ENCODE measurements around the gene ATAD2B.

ATAD2B gene

DNA sequence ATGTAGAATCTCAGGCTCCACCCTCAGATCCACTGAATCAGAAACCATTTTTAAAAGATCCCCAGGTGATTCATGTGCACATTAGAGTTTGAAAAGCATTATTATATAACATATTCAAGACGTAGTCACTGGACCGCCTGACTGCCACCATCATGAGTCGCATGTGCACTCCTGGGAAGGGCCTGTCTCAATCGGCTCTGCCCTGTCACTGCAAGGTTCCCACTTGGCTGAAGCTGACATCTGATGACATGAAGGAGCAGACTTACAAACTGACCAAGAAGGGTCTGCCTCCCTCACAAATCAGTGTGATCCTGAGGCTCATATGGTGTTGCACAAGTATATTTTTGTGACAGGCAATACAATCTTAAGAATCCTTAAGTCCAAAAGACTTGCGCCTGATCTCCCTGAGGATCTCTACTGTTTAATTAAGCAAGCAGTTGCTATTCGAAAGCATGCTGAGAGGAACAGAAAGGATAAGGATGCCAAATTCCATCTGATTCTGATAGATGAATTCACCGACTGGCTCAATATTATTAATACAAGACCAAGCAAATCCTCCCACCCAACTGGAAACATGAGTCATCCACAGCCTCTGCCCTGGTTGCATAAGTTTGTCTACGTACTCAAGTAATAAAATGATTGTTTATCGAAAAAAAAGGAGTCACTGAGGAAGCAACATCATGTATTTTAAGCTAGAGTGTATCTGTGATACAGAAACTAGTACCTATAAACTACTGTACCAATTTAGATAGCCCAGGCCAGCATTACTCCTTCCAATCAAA lies 26.2 kb downstream of the ATAD2B start:
- no peak overlapping the region for H3K9ac ChIP-seq (ENCODE audit: low read length)
- peaks cover 28% of the 10 kb centered on the region for H3K4me1 ChIP-seq (ENCODE audit: insufficient read depth, low read length, severe bottlenecking)
- H3K27ac ChIP-seq (ENCODE audit: low read depth, low read length, poor library complexity, severe bottlenecking), result no peak overlapping the region
- TF ChIP-seq EZH2 (IDR thresholded peaks at IDR 0.05; ENCODE audit: borderline replicate concordance, low read length), result no peak
- TF ChIP-seq, protein P1, sequence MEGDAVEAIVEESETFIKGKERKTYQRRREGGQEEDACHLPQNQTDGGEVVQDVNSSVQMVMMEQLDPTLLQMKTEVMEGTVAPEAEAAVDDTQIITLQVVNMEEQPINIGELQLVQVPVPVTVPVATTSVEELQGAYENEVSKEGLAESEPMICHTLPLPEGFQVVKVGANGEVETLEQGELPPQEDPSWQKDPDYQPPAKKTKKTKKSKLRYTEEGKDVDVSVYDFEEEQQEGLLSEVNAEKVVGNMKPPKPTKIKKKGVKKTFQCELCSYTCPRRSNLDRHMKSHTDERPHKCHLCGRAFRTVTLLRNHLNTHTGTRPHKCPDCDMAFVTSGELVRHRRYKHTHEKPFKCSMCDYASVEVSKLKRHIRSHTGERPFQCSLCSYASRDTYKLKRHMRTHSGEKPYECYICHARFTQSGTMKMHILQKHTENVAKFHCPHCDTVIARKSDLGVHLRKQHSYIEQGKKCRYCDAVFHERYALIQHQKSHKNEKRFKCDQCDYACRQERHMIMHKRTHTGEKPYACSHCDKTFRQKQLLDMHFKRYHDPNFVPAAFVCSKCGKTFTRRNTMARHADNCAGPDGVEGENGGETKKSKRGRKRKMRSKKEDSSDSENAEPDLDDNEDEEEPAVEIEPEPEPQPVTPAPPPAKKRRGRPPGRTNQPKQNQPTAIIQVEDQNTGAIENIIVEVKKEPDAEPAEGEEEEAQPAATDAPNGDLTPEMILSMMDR (IDR thresholded peaks at IDR 0.05; ENCODE audit: low read length), result no peak
- H3K4me3 ChIP-seq (ENCODE audit: low read depth, low read length, poor library complexity, severe bottlenecking), result no peak overlapping the region
- H3K9me3 ChIP-seq (ENCODE audit: low read length), result no peaks in the 10 kb centered on the region
- H4K20me1 ChIP-seq (ENCODE audit: insufficient read depth, low read length), result no peaks in the 10 kb centered on the region
- no peaks in the 10 kb centered on the region for H3F3A ChIP-seq (ENCODE audit: insufficient read depth, low read length)
- H3K4me2 ChIP-seq (ENCODE audit: low read length), result no peak overlapping the region
- H3K9me2 ChIP-seq (ENCODE audit: low read depth, low read length), result no peaks in the 10 kb centered on the region
- no peak overlapping the region for H2AFZ ChIP-seq (ENCODE audit: low read length)
- peaks cover 4% of the 10 kb centered on the region; the same call in 1 of the 2 replicates for H3K36me3 ChIP-seq (ENCODE audit: insufficient read depth, low read length)
- H3K27me3 ChIP-seq (ENCODE audit: insufficient read depth, low read length), result no peaks in the 10 kb centered on the region
- H3K79me2 ChIP-seq (ENCODE audit: insufficient read depth, low read length), result peaks cover 64% of the 10 kb centered on the region

GRCh38 chr2:23900133-23900532 lies 26.8 kb downstream of the ATAD2B start:
- Histone ChIP-seq H3K4me3 (ENCODE audit: low read depth, low read length, poor library complexity, severe bottlenecking) (no peak overlapping the region), H3K9ac (ENCODE audit: low read length) (no peak overlapping the region), H2AFZ (ENCODE audit: low read length) (no peak overlapping the region), H3K4me2 (ENCODE audit: low read length) (no peak overlapping the region), H3K36me3 (ENCODE audit: insufficient read depth, low read length) (peaks cover 4% of the 10 kb centered on the region; the same call in 1 of the 2 replicates), H3K27ac (ENCODE audit: low read depth, low read length, poor library complexity, severe bottlenecking) (no peak overlapping the region), H3F3A (ENCODE audit: insufficient read depth, low read length) (no peaks in the 10 kb centered on the region), H3K79me2 (ENCODE audit: insufficient read depth, low read length) (peaks cover 58% of the 10 kb centered on the region), H3K27me3 (ENCODE audit: insufficient read depth, low read length) (no peaks in the 10 kb centered on the region), H3K9me2 (ENCODE audit: low read depth, low read length) (no peaks in the 10 kb centered on the region), H3K9me3 (ENCODE audit: low read length) (no peaks in the 10 kb centered on the region), H3K4me1 (ENCODE audit: insufficient read depth, low read length, severe bottlenecking) (peaks cover 25% of the 10 kb centered on the region), H4K20me1 (ENCODE audit: insufficient read depth, low read length) (no peaks in the 10 kb centered on the region)
- TF ChIP-seq EZH2 (IDR thresholded peaks at IDR 0.05; ENCODE audit: borderline replicate concordance, low read length), result no peak
- TF ChIP-seq, protein P1 (IDR thresholded peaks at IDR 0.05; ENCODE audit: low read length), result no peak

DNA sequence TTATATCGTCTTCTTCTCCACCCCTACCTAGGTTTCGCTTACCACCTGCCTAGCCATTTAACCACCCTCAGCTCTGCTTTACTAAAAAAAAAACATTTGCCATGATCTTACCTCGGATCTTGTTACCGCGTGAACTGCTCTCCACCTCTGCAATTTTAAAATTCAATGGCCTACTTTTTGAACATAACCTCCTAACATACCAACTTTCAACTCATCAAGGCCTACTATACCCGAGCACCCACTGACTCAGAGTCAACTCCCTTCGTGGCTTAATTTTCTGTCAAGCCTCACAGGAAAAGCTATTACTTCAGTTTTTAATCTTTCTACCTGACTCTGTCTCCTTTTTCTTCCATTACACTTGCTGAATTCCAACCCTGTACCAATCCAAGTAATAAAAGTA lies 55.7 kb downstream of the ATAD2B start:
- Histone ChIP-seq H3K27ac (ENCODE audit: low read depth, low read length, poor library complexity, severe bottlenecking) (no peak overlapping the region), H3K79me2 (ENCODE audit: insufficient read depth, low read length) (no peaks in the 10 kb centered on the region), H3K27me3 (ENCODE audit: insufficient read depth, low read length) (no peaks in the 10 kb centered on the region), H3K9ac (ENCODE audit: low read length) (no peak overlapping the region), H2AFZ (ENCODE audit: low read length) (no peak overlapping the region), H3K9me2 (ENCODE audit: low read depth, low read length) (no peaks in the 10 kb centered on the region), H3K4me2 (ENCODE audit: low read length) (no peak overlapping the region), H3K36me3 (ENCODE audit: insufficient read depth, low read length) (peaks cover 66% of the 10 kb centered on the region), H3K4me3 (ENCODE audit: low read depth, low read length, poor library complexity, severe bottlenecking) (no peak overlapping the region), H3K9me3 (ENCODE audit: low read length) (no peaks in the 10 kb centered on the region), H4K20me1 (ENCODE audit: insufficient read depth, low read length) (no peaks in the 10 kb centered on the region), H3K4me1 (ENCODE audit: insufficient read depth, low read length, severe bottlenecking) (no peaks in the 10 kb centered on the region), H3F3A (ENCODE audit: insufficient read depth, low read length) (no peaks in the 10 kb centered on the region)
- no peak for TF ChIP-seq EZH2 (IDR thresholded peaks at IDR 0.05; ENCODE audit: borderline replicate concordance, low read length)
- TF ChIP-seq, protein P1 (IDR thresholded peaks at IDR 0.05; ENCODE audit: low read length), result no peak

Data from OCI-LY1 (cell line).